GM12878 (cell line): Measurements from ENCODE around the gene ZNF48. TPM values are rescaled to one million over a fixed set of nuclear protein-coding genes. Genes with fewer than 3 reads are reported as not detected.

Source experiments
- ATAC-seq: fragments of 200-7000 bp; cut with Tn5 transposase; 3 replicates; pipeline ENCODE4 v1.9.1; 2020; ENCODE audit warnings: mild to moderate bottlenecking, moderate library complexity
- BruUV-seq: library from RNA; stranded (reverse); fragments of 400-500 nt; replicated peaks from 2 replicates; lab custom pipeline; 2021; lab: Mats Ljungman, UMichigan
- CTCF ChIA-PET: fragments of 300-600 bp; sonication (Branson Sonifier 250); formaldehyde crosslinking; extraction: SDS; loops from one replicate; lab custom pipeline; 2021; ENCODE audit warnings: inconsistent platforms; lab: Yijun Ruan, JAX
- POLR2A ChIA-PET: fragments of 350-600 bp; formaldehyde crosslinking; extraction: SDS; loops from one replicate; lab custom pipeline; 2021; ENCODE audit warnings: inconsistent platforms; lab: Charles Lee
- RAD21 ChIA-PET: fragments of 300-600 bp; sonication (Branson Sonifier 250); formaldehyde crosslinking; loops from one replicate; lab custom pipeline; 2023; ENCODE audit warnings: antibody characterized with exemption; ENCODE audit not compliant: unreplicated experiment; lab: Charles Lee
- SMC1A ChIA-PET: fragments of 300-600 bp; sonication (Branson Sonifier 250); formaldehyde crosslinking; loops from one replicate; lab custom pipeline; 2023; ENCODE audit not compliant: unreplicated experiment, uncharacterized antibody; lab: Charles Lee
- DNase-seq: peaks from one replicate; pipeline ENCODE4 v3.0.0-alpha.2; 2011; ENCODE audit warnings: low read depth, low spot score
- FAIRE-seq: peaks from 3 replicates; lab custom pipeline; 2011; peaks lifted over from hg19 to GRCh38; lab: Jason Lieb, UNC
- H2AFZ ChIP-seq: 2 replicates; pipeline ENCODE4 v1.6.0; 2011; ENCODE audit warnings: low read depth, low read length, control low read depth; ENCODE audit not compliant: control insufficient read depth
- H3K27ac ChIP-seq: 2 replicates; pipeline ENCODE4 v1.5.1; 2011; ENCODE audit warnings: control low read depth; ENCODE audit not compliant: control insufficient read depth, insufficient read depth
- H3K27me3 ChIP-seq, 2 experiments: replicated peaks in 1 of 2; 2 replicates each; pipeline versions ENCODE4 v1.6.0 to v1.6.1; 2011; ENCODE audit warnings: low read length in 1 of 2; ENCODE audit not compliant: control insufficient read depth in 2 of 2, insufficient read depth in 2 of 2
- H3K36me3 ChIP-seq, 2 experiments: 2 replicates each; pipeline ENCODE4 v1.5.1; 2011; ENCODE audit warnings: low read length in 1 of 2; ENCODE audit not compliant: control insufficient read depth in 2 of 2, insufficient read depth in 2 of 2
- H3K4me1 ChIP-seq: 2 replicates; pipeline ENCODE4 v1.6.1; 2011; ENCODE audit warnings: mild to moderate bottlenecking, low read length, moderate library complexity, mixed read lengths; ENCODE audit not compliant: control insufficient read depth, insufficient read depth
- H3K4me2 ChIP-seq: 2 replicates; pipeline ENCODE4 v1.6.0; 2011; ENCODE audit warnings: control low read depth; ENCODE audit not compliant: control insufficient read depth, insufficient read depth
- H3K4me3 ChIP-seq: fragments of 200-600 bp; sonication (generic); 2 replicates; pipeline ENCODE4 v1.5.1; 2016
- H3K79me2 ChIP-seq: 2 replicates; pipeline ENCODE4 v1.6.0; 2011; ENCODE audit warnings: low read length; ENCODE audit not compliant: control insufficient read depth, insufficient read depth
- H3K9ac ChIP-seq: 2 replicates; pipeline ENCODE4 v1.8.0; 2011; ENCODE audit warnings: low read length, control low read depth, mixed read lengths; ENCODE audit not compliant: control insufficient read depth, insufficient read depth
- H3K9me3 ChIP-seq: replicated peaks from 3 replicates; pipeline ENCODE4 v1.5.1; 2011; ENCODE audit warnings: mild to moderate bottlenecking, low read length; ENCODE audit not compliant: control insufficient read depth, insufficient read depth
- H4K20me1 ChIP-seq: 2 replicates; pipeline ENCODE4 v1.6.0; 2011; ENCODE audit not compliant: control insufficient read depth, insufficient read depth
- EGR1 ChIP-seq, 2 experiments: IDR thresholded peaks; 1 replicate in 1 of 2; 2 replicates in 1 of 2; pipeline ENCODE4 v1.6.1; 2011 to 2012; ENCODE audit warnings: low read depth in 2 of 2, low read length in 2 of 2, borderline replicate concordance in 1 of 2, mild to moderate bottlenecking in 1 of 2, moderate library complexity in 1 of 2
- MEF2B ChIP-seq: fragments of 450-650 bp; IDR thresholded peaks from 2 replicates; pipeline ENCODE4 v1.6.1; 2018; ENCODE audit warnings: mild to moderate bottlenecking, moderate library complexity; ENCODE audit not compliant: partially characterized antibody, poor library complexity, severe bottlenecking
- MTA2 ChIP-seq: fragments of 450-650 bp; IDR thresholded peaks from 2 replicates; pipeline ENCODE4 v1.6.1; 2016; ENCODE audit warnings: low read depth, mild to moderate bottlenecking, moderate library complexity
- NFYB ChIP-seq: IDR thresholded peaks from 2 replicates; pipeline ENCODE4 v1.6.1; 2011; ENCODE audit warnings: low read depth, mild to moderate bottlenecking, low read length, improper control_type of control experiment, moderate library complexity; ENCODE audit not compliant: insufficient read depth
- NR2F1 ChIP-seq: fragments of 450-650 bp; conservative IDR thresholded peaks from 2 replicates; pipeline ENCODE4 v1.6.1; 2017; ENCODE audit warnings: mild to moderate bottlenecking
- PAX5 ChIP-seq: IDR thresholded peaks from 2 replicates; pipeline ENCODE4 v1.6.1; 2011; ENCODE audit warnings: low read depth, low read length, borderline replicate concordance
- PAX8 ChIP-seq: fragments of 450-650 bp; IDR thresholded peaks from 2 replicates; pipeline ENCODE4 v1.6.1; 2017; ENCODE audit warnings: mild to moderate bottlenecking, moderate library complexity
- SIN3A ChIP-seq: IDR thresholded peaks from 2 replicates; pipeline ENCODE4 v1.6.1; 2012; ENCODE audit warnings: low read depth, low read length, improper control_type of control experiment
- ZBED1 ChIP-seq: IDR thresholded peaks from 2 replicates; pipeline ENCODE4 v1.6.1; 2016; ENCODE audit warnings: borderline replicate concordance
- ZBTB33 ChIP-seq: fragments of 450-650 bp; IDR thresholded peaks from 2 replicates; pipeline ENCODE4 v1.6.1; 2017; ENCODE audit warnings: mild to moderate bottlenecking
- ZBTB4 ChIP-seq: fragments of 450-650 bp; formaldehyde crosslinking; IDR thresholded peaks from 2 replicates; pipeline ENCODE4 v1.4.0; 2022; ENCODE audit warnings: mild to moderate bottlenecking, moderate library complexity
- ZNF384 ChIP-seq: IDR thresholded peaks from 2 replicates; pipeline ENCODE4 v1.6.1; 2012; ENCODE audit warnings: low read depth, mild to moderate bottlenecking, low read length, improper control_type of control experiment, borderline replicate concordance
- WGBS: methylation state at CpG from one replicate; pipeline ENCODE4 v1.1.6; 2016; ENCODE audit warnings: low lambda C conversion rate; ENCODE audit not compliant: insufficient replicate concordance, insufficient coverage; ENCODE audit errors: missing lambda C conversion rate; 5-methylcytosine and 5-hydroxymethylcytosine counted together
- in situ Hi-C: fragments of 300-500 bp; cut with MboI; formaldehyde crosslinking; loops from 9 replicates; pipeline ENCODE4 v1.14.3; 2018; ENCODE audit warnings: mixed read lengths
- intact Hi-C: fragments of 100-400 bp; cut with micrococcal nuclease; formaldehyde crosslinking; loops from one replicate; pipeline ENCODE4 v1.14.2; 2022; ENCODE audit not compliant: unreplicated experiment
- polyA plus RNA-seq, 11 experiments: library from polyadenylated mRNA; depleted of rRNA in 4 of 11; unstranded in 6 of 11; stranded (reverse) in 5 of 11; fragments of >200 nt; fragmentation: Nextera tagmentation in 4 of 11; fragmentation: Illumina TruSeq in 1 of 11; extraction: Ambion mirVana in 4 of 11; extraction: Trizol in 1 of 11; gene quantifications; 1 replicate in 1 of 11; 2 replicates in 10 of 11; pipeline versions ENCODE4 v1.2.1 to v1.2.3, GENCODE V29; 2011 to 2016; ENCODE audit warnings: inconsistent platforms in 2 of 11, missing spikeins in 2 of 11, low read depth in 1 of 11
- total RNA-seq, 4 experiments: library from RNA; depleted of rRNA in 3 of 4; stranded (reverse); fragments of >200 nt in 3 of 4; fragmentation: Illumina TruSeq in 1 of 4; extraction: Trizol in 1 of 4; gene quantifications; 2 replicates each; pipeline versions ENCODE4 v1.2.1 to v1.2.3, GENCODE V29; 2013 to 2021

ZNF48 gene
- total and polyA plus RNA-seq, 10 of the 15 experiments (the other 5 are each of a cell fraction or from before 2014, with no cell fraction given) = 0.14 to 12.0 (median 4.2) TPM

- Histone ChIP-seq H3K27ac (no peak overlapping the region), H3K36me3 (peaks cover 0 to 2% of the 10 kb centered on the region in 2 experiments; a peak in 1 of 4 replicates), H2AFZ (no peak overlapping the region), H3K4me3 (no peak overlapping the region), H3K4me2 (no peak overlapping the region), H4K20me1 (no peaks in the 10 kb centered on the region), H3K9ac (no peak overlapping the region), H3K4me1 (peaks cover 10% of the 10 kb centered on the region), H3K79me2 (no peaks in the 10 kb centered on the region), H3K9me3 (no peaks in the 10 kb centered on the region), H3K27me3 (no peaks in the 10 kb centered on the region)
- FAIRE-seq (no peak), DNase-seq (no peak), ATAC-seq (no peak)
- ChIA-PET CTCF (interaction anchor here (0.7 to 1.6 kb wide), 4 partner anchors 43 to 346 kb away, joined by 4 to 8 read pairs (median 6); no protein-coding TSS in a partner anchor), POLR2A (no interaction called here), RAD21 (interaction anchor here (1.6 kb wide), 1 partner anchor 184 kb away, joined by 3 read pairs; no protein-coding TSS in a partner anchor), SMC1A (interaction anchor here (1.0 kb wide), 1 partner anchor 228 kb away, joined by 3 read pairs; no protein-coding TSS in a partner anchor)
- BruUV-seq = no TSS peak
- TF ChIP-seq ZNF384 (no peak), SIN3A (no peak), PAX8 (no peak), ZBTB4 (no peak), EGR1 (IDR thresholded peaks at IDR 0.05; ENCODE audit: borderline replicate concordance in 1 of 2, low read depth in 2 of 2, low read length in 2 of 2) (no peak), PAX5 (no peak), NR2F1 (no peak), MEF2B (no peak), ZBED1 (no peak), ZBTB33 (no peak), MTA2 (no peak), NFYB (no peak)
- in situ Hi-C loops (no loop called here), intact Hi-C loops (no loop called here)
- WGBS = 97% methylated on average over 5 of the region's 5 CpGs
Observed at GRCh38 chr16:30414159-30414558, 18.9 kb downstream of the ZNF48 start.
